SK-N-MC (cell line): ENCODE measurements around the gene METAP1.

Source experiments
- EZH2 ChIP-seq: fragments of 200-600 bp; sonication (generic); IDR thresholded peaks from one replicate; pipeline ENCODE4 v1.6.1; 2017; ENCODE audit warnings: antibody characterized with exemption
- FOXP2 ChIP-seq: optimal IDR thresholded peaks from 2 replicates; pipeline ENCODE3; 2011; ENCODE audit warnings: mild to moderate bottlenecking, moderate library complexity; ENCODE audit not compliant: insufficient read depth; ENCODE audit errors: extremely low read length, control extremely low read depth
- POLR2AphosphoS5 ChIP-seq: IDR thresholded peaks from 2 replicates; pipeline ENCODE4 v1.6.1; 2012; ENCODE audit warnings: mild to moderate bottlenecking, low read depth, low read length, borderline replicate concordance

- TF ChIP-seq EZH2 (no peak), POLR2AphosphoS5 (no peak), FOXP2 (no peak)
Observed at GRCh38 chr4:99011910-99012309, 16.4 kb downstream of the METAP1 start.
